SK-N-SH treated with all-trans-retinoic acid at 6 μM for 48 hours (cell line): ENCODE results near the gene TMEM39A.

ENCODE experiments used
- ATAC-seq: fragments of 200-7000 bp; cut with Tn5 transposase; 3 replicates; pipeline ENCODE4 v1.9.1; 2020; ENCODE audit warnings: mild to moderate bottlenecking, moderate library complexity
- ARNTL ChIP-seq: fragments of 450-650 bp; formaldehyde crosslinking; IDR thresholded peaks from 2 replicates; pipeline ENCODE4 v1.5.0; 2020; ENCODE audit warnings: low read depth, mild to moderate bottlenecking, moderate library complexity, borderline replicate concordance
- BACH2 ChIP-seq: fragments of 250-450 bp; sonication (Bioruptor Pico); IDR thresholded peaks from 2 replicates; pipeline ENCODE4 v1.9.0; 2021; ENCODE audit warnings: mild to moderate bottlenecking, borderline replicate concordance
- CSDC2 ChIP-seq: fragments of 250-450 bp; sonication (Bioruptor Pico); IDR thresholded peaks from 2 replicates; pipeline ENCODE4 v1.5.0; 2020; ENCODE audit warnings: mild to moderate bottlenecking, moderate library complexity
- ESRRG ChIP-seq: fragments of 250-450 bp; sonication (Bioruptor Pico); IDR thresholded peaks from 2 replicates; pipeline ENCODE4 v1.6.1; 2021; ENCODE audit warnings: mild to moderate bottlenecking
- GLIS3 ChIP-seq: fragments of 250-450 bp; sonication (Bioruptor Pico); IDR thresholded peaks from 2 replicates; pipeline ENCODE4 v1.5.0; 2020; ENCODE audit warnings: mild to moderate bottlenecking, moderate library complexity
- ISL1 ChIP-seq: fragments of 250-450 bp; sonication (Bioruptor Pico); IDR thresholded peaks from 2 replicates; pipeline ENCODE4 v2.1.2; 2022; ENCODE audit warnings: mild to moderate bottlenecking, moderate library complexity
- OSR1 ChIP-seq: fragments of 250-450 bp; sonication (Bioruptor Pico); IDR thresholded peaks from 2 replicates; pipeline ENCODE4 v1.8.0; 2022; ENCODE audit warnings: moderate library complexity, mild to moderate bottlenecking, inconsistent platforms
- PPARA ChIP-seq: fragments of 250-450 bp; sonication (Bioruptor Pico); IDR thresholded peaks from 2 replicates; pipeline ENCODE4 v1.5.0; 2020; ENCODE audit warnings: mild to moderate bottlenecking, borderline replicate concordance
- RARB ChIP-seq: fragments of 250-450 bp; sonication (Bioruptor Pico); IDR thresholded peaks from 2 replicates; pipeline ENCODE4 v1.8.0; 2021; ENCODE audit warnings: mild to moderate bottlenecking, moderate library complexity
- SNAI2 ChIP-seq: fragments of 250-450 bp; sonication (Bioruptor Pico); IDR thresholded peaks from 2 replicates; pipeline ENCODE4 v1.5.0; 2020; ENCODE audit warnings: mild to moderate bottlenecking, moderate library complexity
- TCF4 ChIP-seq: fragments of 250-450 bp; sonication (Bioruptor Pico); IDR thresholded peaks from 2 replicates; pipeline ENCODE4 v1.8.0; 2021; ENCODE audit warnings: mild to moderate bottlenecking, moderate library complexity, borderline replicate concordance
- TOX ChIP-seq: fragments of 250-450 bp; sonication (Bioruptor Pico); IDR thresholded peaks from 2 replicates; pipeline ENCODE4 v1.8.0; 2021; ENCODE audit warnings: mild to moderate bottlenecking, moderate library complexity, borderline replicate concordance
- TSHZ2 ChIP-seq: fragments of 250-450 bp; sonication (Bioruptor Pico); IDR thresholded peaks from 2 replicates; pipeline ENCODE4 v1.5.0; 2020; ENCODE audit warnings: mild to moderate bottlenecking, moderate library complexity
- ZC3H10 ChIP-seq: fragments of 250-450 bp; sonication (Bioruptor Pico); IDR thresholded peaks from 2 replicates; pipeline ENCODE4 v1.5.1; 2021; ENCODE audit warnings: mild to moderate bottlenecking, moderate library complexity
- ZFP3 ChIP-seq: fragments of 250-450 bp; sonication (Bioruptor Pico); IDR thresholded peaks from 2 replicates; pipeline ENCODE4 v1.5.0; 2020; ENCODE audit warnings: mild to moderate bottlenecking, moderate library complexity
- ZFP30 ChIP-seq: fragments of 450-650 bp; formaldehyde crosslinking; IDR thresholded peaks from 2 replicates; pipeline ENCODE4 v1.5.0; 2022; ENCODE audit warnings: mild to moderate bottlenecking, moderate library complexity
- ZNF565 ChIP-seq: fragments of 450-650 bp; formaldehyde crosslinking; conservative IDR thresholded peaks from 2 replicates; pipeline ENCODE4 v1.5.0; 2020; ENCODE audit warnings: low read depth, mild to moderate bottlenecking, moderate library complexity
- ZNF70 ChIP-seq: fragments of 450-650 bp; formaldehyde crosslinking; IDR thresholded peaks from 2 replicates; pipeline ENCODE4 v1.5.0; 2020; ENCODE audit warnings: mild to moderate bottlenecking, moderate library complexity
- ZNF8 ChIP-seq: fragments of 450-650 bp; formaldehyde crosslinking; IDR thresholded peaks from 2 replicates; pipeline ENCODE4 v1.5.0; 2020; ENCODE audit warnings: mild to moderate bottlenecking, moderate library complexity
- TF ChIP-seq, protein P1 (sequence below): fragments of 250-450 bp; sonication (Bioruptor Pico); IDR thresholded peaks from 2 replicates; pipeline ENCODE4 v1.8.0; 2020; ENCODE audit warnings: mild to moderate bottlenecking, moderate library complexity, borderline replicate concordance
- TF ChIP-seq, protein P2 (sequence below): fragments of 250-450 bp; sonication (Bioruptor Pico); IDR thresholded peaks from 2 replicates; pipeline ENCODE4 v1.5.1; 2020; ENCODE audit warnings: low read depth, mild to moderate bottlenecking, moderate library complexity
- TF ChIP-seq, protein P3 (sequence below): fragments of 250-450 bp; sonication (Bioruptor Pico); IDR thresholded peaks from 2 replicates; pipeline ENCODE4 v1.8.0; 2021; ENCODE audit warnings: low read depth, mild to moderate bottlenecking, moderate library complexity, borderline replicate concordance

The TMEM39A gene

GRCh38 chr3:119470866-119471265, 7.5 kb upstream of the TMEM39A start:
- TF ChIP-seq ISL1 (no peak), ZNF8 (CRISPR knock-in tag) (no peak), RARB (CRISPR knock-in tag) (no peak), TOX (CRISPR knock-in tag) (no peak), ZFP30 (CRISPR knock-in tag) (no peak), ZFP3 (CRISPR knock-in tag) (no peak), ARNTL (CRISPR knock-in tag) (no peak), ZNF70 (CRISPR knock-in tag) (no peak)
- TF ChIP-seq, protein P1, sequence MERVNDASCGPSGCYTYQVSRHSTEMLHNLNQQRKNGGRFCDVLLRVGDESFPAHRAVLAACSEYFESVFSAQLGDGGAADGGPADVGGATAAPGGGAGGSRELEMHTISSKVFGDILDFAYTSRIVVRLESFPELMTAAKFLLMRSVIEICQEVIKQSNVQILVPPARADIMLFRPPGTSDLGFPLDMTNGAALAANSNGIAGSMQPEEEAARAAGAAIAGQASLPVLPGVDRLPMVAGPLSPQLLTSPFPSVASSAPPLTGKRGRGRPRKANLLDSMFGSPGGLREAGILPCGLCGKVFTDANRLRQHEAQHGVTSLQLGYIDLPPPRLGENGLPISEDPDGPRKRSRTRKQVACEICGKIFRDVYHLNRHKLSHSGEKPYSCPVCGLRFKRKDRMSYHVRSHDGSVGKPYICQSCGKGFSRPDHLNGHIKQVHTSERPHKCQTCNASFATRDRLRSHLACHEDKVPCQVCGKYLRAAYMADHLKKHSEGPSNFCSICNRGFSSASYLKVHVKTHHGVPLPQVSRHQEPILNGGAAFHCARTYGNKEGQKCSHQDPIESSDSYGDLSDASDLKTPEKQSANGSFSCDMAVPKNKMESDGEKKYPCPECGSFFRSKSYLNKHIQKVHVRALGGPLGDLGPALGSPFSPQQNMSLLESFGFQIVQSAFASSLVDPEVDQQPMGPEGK (CRISPR knock-in tag) = no peak
- ATAC-seq = no peak

- peak; percentile 54 for ATAC-seq
- TF ChIP-seq GLIS3 (CRISPR knock-in tag) (no peak), ZC3H10 (CRISPR knock-in tag) (no peak), ESRRG (CRISPR knock-in tag) (no peak), ZFP30 (CRISPR knock-in tag) (no peak), BACH2 (CRISPR knock-in tag) (no peak), CSDC2 (no peak), ZNF565 (CRISPR knock-in tag) (no peak), ZNF8 (CRISPR knock-in tag) (no peak), SNAI2 (CRISPR knock-in tag) (no peak), ARNTL (CRISPR knock-in tag) (no peak), TCF4 (CRISPR knock-in tag) (no peak), ISL1 (no peak), TSHZ2 (CRISPR knock-in tag) (no peak), RARB (CRISPR knock-in tag) (no peak)
- TF ChIP-seq, protein P1 (CRISPR knock-in tag) = no peak
- TF ChIP-seq, protein P2, sequence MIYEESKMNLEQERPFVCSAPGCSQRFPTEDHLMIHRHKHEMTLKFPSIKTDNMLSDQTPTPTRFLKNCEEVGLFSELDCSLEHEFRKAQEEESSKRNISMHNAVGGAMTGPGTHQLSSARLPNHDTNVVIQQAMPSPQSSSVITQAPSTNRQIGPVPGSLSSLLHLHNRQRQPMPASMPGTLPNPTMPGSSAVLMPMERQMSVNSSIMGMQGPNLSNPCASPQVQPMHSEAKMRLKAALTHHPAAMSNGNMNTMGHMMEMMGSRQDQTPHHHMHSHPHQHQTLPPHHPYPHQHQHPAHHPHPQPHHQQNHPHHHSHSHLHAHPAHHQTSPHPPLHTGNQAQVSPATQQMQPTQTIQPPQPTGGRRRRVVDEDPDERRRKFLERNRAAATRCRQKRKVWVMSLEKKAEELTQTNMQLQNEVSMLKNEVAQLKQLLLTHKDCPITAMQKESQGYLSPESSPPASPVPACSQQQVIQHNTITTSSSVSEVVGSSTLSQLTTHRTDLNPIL (CRISPR knock-in tag) = no peak
Observed at GRCh38 chr3:119469418-119470189, 6.2 kb upstream of the TMEM39A start.

- no peak for ATAC-seq
- TF ChIP-seq ZC3H10 (CRISPR knock-in tag) (no peak), SNAI2 (CRISPR knock-in tag) (no peak), ZNF70 (CRISPR knock-in tag) (no peak), TOX (CRISPR knock-in tag) (no peak), ESRRG (CRISPR knock-in tag) (no peak), PPARA (CRISPR knock-in tag) (no peak), ZNF8 (CRISPR knock-in tag) (no peak), OSR1 (CRISPR knock-in tag) (no peak), TSHZ2 (CRISPR knock-in tag) (no peak), RARB (CRISPR knock-in tag) (no peak), ZNF565 (CRISPR knock-in tag) (no peak)
- TF ChIP-seq, protein P2 (CRISPR knock-in tag) = no peak
- TF ChIP-seq, protein P3, sequence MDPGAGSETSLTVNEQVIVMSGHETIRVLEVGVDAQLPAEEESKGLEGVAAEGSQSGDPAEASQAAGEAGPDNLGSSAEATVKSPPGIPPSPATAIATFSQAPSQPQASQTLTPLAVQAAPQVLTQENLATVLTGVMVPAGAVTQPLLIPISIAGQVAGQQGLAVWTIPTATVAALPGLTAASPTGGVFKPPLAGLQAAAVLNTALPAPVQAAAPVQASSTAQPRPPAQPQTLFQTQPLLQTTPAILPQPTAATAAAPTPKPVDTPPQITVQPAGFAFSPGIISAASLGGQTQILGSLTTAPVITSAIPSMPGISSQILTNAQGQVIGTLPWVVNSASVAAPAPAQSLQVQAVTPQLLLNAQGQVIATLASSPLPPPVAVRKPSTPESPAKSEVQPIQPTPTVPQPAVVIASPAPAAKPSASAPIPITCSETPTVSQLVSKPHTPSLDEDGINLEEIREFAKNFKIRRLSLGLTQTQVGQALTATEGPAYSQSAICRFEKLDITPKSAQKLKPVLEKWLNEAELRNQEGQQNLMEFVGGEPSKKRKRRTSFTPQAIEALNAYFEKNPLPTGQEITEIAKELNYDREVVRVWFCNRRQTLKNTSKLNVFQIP (CRISPR knock-in tag) = no peak
Observed at GRCh38 chr3:119468041-119468440, 4.6 kb upstream of the TMEM39A start.
